Motor neuron (in vitro differentiated cells): ENCODE data around the gene PANK2. TPM values are rescaled to one million over a fixed set of nuclear protein-coding genes. Genes with fewer than 3 reads are reported as not detected.
"Not testable (repeated sequence)": the region's sequence is repeated elsewhere in the genome, so short reads cannot be mapped to it uniquely, and the experiment has no call there.

Experiments
- ATAC-seq, 8 experiments: fragments of 200-7000 bp; cut with Tn5 transposase; replicated peaks in 6 of 8; 2 replicates each; pipeline ENCODE4 v1.8.0; 2021; ENCODE audit warnings: mild to moderate bottlenecking in 8 of 8, moderate library complexity in 8 of 8
- H3K27ac ChIP-seq, 2 donors: fragments of 250-450 bp; sonication (Bioruptor Pico); 2 replicates each; pipeline ENCODE4 v1.9.0; 2021; ENCODE audit warnings: antibody characterized with exemption in 2 of 2, mild to moderate bottlenecking in 2 of 2, moderate library complexity in 1 of 2
- H3K4me1 ChIP-seq, 2 donors: fragments of 250-450 bp; sonication (Bioruptor Pico); replicated peaks in 1 of 2; 2 replicates each; pipeline ENCODE4 v1.6.1; 2021; ENCODE audit warnings: antibody characterized with exemption in 2 of 2, mild to moderate bottlenecking in 2 of 2, moderate library complexity in 1 of 2
- H3K4me3 ChIP-seq, 5 donors: fragments of 250-450 bp; sonication (Bioruptor Pico); 2 replicates each; pipeline ENCODE4 v1.9.0; 2021; ENCODE audit warnings: antibody characterized with exemption in 5 of 5, mild to moderate bottlenecking in 5 of 5, moderate library complexity in 4 of 5
- WGBS, 10 experiments: fragments of 450-650 bp; shearing (Covaris generic); methylation state at CpG; one replicate each; pipeline ENCODE4 v1.0.0; 2022; 5-methylcytosine and 5-hydroxymethylcytosine counted together
- in situ Hi-C, 9 experiments: fragments of 400-800 bp; cut with MboI; loops; one replicate each; pipeline ENCODE4 v1.15.0; 2021; ENCODE audit warnings: low sequenced_read_pairs in 9 of 9, low pct_unique_long_range_greater_than_20kb in 2 of 9; ENCODE audit not compliant: unreplicated experiment in 9 of 9
- total RNA-seq, 8 experiments: library from RNA; unstranded; fragments of 300-600 nt; gene quantifications; 2 replicates each; pipeline versions ENCODE4 v1.2.3 to v1.2.4, GENCODE V29; 2022

Gene PANK2
- total RNA-seq, 8 experiments from 2014 or later = 16.7 to 48.4 (median 33.5) TPM

DNA sequence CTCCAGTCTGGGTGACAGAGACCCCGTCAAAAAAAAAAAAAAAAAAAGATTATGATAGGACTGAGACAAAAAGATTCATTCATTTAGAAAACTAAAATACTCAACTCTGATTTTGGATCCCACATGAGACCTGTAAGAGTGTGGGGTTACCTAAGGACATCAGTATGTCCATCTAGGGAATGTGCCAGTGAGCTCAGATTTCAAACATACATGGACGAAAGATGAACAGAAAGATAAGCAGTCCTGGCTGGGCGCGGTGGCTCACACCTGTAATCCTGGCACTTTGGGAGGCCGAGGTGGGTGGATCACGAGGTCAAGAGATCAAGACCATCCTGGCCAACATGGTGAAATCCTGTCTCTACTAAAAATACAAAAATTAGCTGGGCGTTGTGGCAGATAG, 57.5 kb downstream of the PANK2 start:
- WGBS, 10 experiments = 75 to 100% (median 100%) methylated on average over 1 to 5 of the region's 7 CpGs; no CpG with 5 or more reads in 1 of the 10 experiments

DNA sequence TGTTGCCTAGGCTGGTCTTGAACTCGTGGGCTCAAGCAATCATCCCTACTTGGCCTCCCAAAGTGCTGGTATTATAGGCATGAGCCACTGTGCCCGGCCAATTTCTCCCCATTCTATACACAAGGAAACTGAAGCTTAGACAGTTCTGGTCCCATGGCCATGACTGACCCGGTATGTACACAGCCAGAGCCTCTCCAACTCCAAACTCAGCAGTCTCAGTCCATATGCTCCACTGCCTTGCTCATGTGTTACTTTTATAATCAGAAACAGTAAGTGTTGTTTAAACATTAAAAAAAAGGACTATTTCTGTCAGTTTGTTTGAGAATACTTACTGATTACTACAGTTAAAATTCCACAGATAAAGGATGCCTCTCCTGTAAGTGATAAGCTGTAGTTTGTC, 75.5 kb downstream of the PANK2 start:
- no peaks in the 10 kb centered on the region for H3K4me1 ChIP-seq
- 60 to 100% (median 93%) methylated on average over 1 to 2 of the region's 3 CpGs; no CpG with 5 or more reads in 1 of the 10 experiments for WGBS, 10 experiments
- in situ Hi-C loops = no loop called here
- no peak for ATAC-seq
- H3K27ac ChIP-seq = no peak overlapping the region
- H3K4me3 ChIP-seq = no peak overlapping the region

More for the DNA sequence above, 57.5 kb downstream of the PANK2 start:
- in situ Hi-C loops = loop anchor here in 1 of 9 experiments (25.0 kb wide), 1 partner anchor 141 kb away; no protein-coding TSS in a partner anchor
- not testable (repeated sequence) for H3K27ac ChIP-seq, H3K4me1 ChIP-seq, ATAC-seq, H3K4me3 ChIP-seq

DNA sequence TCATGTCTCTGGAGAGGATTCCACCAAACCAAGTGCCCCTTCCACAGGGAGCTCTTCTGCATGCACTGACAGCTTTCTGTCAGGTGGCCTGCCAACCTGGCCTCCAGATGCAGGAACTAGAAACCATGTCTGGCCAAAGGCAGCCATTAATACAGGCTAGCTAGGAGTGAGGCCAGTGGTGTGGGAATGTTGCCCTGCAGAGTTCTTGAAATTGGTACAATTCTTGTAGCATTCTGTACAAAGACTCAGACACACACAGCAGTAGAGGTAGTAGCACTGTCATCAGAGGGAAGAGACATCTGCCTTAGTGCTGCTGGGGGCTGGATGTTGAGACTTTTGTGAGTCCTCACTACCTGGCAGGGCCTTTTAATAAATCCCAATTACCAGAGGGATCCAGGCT, 77.4 kb downstream of the PANK2 start:
- in situ Hi-C loops = no loop called here
- Histone ChIP-seq H3K4me3 (no peak overlapping the region), H3K4me1 (no peaks in the 10 kb centered on the region), H3K27ac (no peak overlapping the region)
- ATAC-seq = no peak

DNA sequence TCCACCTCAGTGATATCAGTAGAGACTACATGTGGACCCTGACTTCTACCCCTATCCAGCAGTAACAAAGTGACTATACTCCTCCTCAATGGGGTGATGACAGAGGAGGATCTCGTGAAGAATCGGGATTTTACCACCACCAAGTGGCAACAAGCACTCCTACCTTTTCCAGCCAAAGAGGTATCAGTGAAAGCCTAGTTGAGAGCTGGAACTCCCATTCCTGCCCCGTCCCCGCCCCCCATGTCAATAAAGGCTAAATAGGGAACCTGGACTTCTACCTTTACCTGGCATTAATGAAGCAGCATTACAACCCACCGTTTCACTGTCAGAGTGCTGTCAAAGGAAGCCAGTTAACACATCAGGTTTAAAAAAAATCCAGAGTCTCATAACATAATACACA, 80.8 kb downstream of the PANK2 start:
- H3K4me1 ChIP-seq = no peaks in the 10 kb centered on the region
- no peak overlapping the region for H3K4me3 ChIP-seq
- in situ Hi-C loops = no loop called here
- no peak overlapping the region for H3K27ac ChIP-seq
- ATAC-seq = no peak
- 43 to 100% (median 87%) methylated on average over 1 to 3 of the region's 5 CpGs; no CpG with 5 or more reads in 1 of the 10 experiments for WGBS, 10 experiments

DNA sequence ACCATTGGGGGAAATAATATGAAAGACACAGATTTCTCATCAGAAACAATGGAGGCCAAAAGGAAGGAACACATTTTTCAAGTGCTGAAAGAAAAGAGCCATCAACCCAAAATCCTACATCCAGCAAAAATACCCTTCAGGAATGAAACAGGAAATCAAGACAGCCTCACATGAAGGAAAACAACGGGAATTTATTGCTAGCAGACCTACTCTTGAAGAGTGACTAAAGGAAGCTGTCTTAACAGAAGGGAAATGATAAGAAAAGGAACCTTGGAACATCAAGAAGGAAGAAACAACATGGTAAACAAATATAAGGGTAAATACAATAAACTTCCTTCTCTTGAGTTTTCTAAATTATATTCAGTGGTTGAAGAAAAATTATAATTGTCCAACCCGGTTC, 82.0 kb downstream of the PANK2 start:
- no peaks in the 10 kb centered on the region for H3K4me1 ChIP-seq
- no peak for ATAC-seq
- 54 to 100% (median 88%) methylated on average over 2 of the region's 2 CpGs; no CpG with 5 or more reads in 1 of the 10 experiments for WGBS, 10 experiments
- no peak overlapping the region for H3K27ac ChIP-seq
- no peak overlapping the region for H3K4me3 ChIP-seq
- in situ Hi-C loops = no loop called here

DNA sequence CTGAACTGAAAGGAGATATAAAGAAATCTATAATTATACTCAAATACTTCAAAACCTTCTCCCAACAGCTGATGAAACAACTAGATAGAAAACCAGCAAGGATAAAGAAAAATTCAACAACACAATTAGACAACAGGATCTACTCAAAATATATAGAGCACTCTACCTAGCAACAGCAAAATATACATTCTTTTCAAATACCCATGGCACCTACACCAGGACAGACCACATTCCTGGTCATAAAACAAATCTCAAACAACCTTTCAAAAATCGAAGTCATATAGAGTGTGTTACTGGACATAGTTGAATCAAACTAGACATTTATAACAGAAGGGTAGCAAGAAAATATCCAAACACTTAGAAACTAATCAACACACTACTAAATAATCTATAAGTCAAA, 83.0 kb downstream of the PANK2 start:
- no peak for ATAC-seq

DNA sequence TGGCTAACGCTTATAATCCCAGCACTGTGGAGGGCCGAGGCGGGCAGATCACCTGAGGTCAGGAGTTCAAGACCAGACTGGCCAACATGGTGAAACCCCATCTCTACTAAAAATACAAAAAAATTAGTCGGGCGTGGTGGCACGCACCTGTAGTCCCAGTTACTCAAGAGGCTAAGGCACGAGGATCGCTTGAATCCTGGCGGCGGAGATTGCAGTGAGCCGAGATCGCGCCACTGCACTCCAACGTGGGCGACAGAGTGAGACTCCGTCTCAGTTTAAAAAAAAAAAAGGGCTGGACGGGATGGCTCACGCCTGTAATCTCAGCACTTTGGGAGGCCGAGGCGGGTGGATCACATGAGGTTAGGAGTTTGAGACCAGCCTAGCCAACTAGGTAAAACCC, 83.4 kb downstream of the PANK2 start:
- H3K4me1 ChIP-seq, ATAC-seq, in situ Hi-C loops, H3K27ac ChIP-seq, H3K4me3 ChIP-seq: not testable (repeated sequence)
- WGBS, 10 experiments = 80 to 100% (median 96%) methylated on average over 3 to 14 of the region's 20 CpGs; no CpG with 5 or more reads in 2 of the 10 experiments

More for the DNA sequence above, 83.0 kb downstream of the PANK2 start:
- in situ Hi-C loops = no loop called here
- 63 to 100% (median 92%) methylated on average over 1 of the region's 1 CpG; no CpG with 5 or more reads in 3 of the 10 experiments for whole genome bisulfite sequencing, 10 experiments
- no peaks in the 10 kb centered on the region for H3K4me1 ChIP-seq
- no peak overlapping the region for H3K4me3 ChIP-seq
- H3K27ac ChIP-seq = no peak overlapping the region

DNA sequence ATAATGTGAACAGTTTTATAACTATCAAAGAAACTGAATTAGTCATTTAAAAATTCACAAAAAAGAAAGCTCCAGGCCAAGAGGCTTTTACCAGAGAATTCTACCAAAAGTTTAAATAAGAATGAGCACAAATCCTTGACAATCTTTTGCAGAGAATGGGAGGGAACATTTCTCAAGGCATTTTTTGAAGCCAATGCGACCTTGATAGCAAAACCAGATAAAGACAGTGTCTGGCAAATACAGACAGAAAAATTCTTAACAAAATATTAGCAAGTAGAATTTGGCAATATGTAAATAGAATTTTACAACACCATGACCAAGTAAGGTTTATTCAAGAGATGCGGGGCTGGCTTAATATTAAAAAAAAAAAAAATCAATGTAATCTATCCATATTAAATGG, 84.5 kb downstream of the PANK2 start:
- in situ Hi-C loops = no loop called here
- WGBS, 10 experiments = 81 to 100% (median 97%) methylated on average over 1 to 2 of the region's 2 CpGs
- H3K4me3 ChIP-seq = no peak overlapping the region
- no peak overlapping the region for H3K27ac ChIP-seq
- no peaks in the 10 kb centered on the region for H3K4me1 ChIP-seq
- no peak for ATAC-seq

DNA sequence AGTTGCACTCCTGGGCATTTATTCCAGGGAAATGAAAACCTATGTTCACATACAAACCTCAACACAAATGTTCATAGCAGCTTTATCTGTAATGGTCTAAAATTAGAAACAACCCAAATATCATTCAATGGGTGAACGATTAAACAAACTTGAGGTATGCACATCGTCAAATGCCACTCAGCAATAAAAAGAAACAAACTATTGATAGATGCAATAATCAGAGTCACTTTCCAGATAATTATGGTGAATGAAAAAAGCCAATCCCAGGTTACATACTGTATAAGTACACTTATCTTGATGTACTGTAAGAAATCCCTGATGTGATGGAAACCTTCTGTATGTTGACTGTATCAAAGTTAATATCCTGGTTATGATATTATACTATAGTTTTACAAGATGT, 87.3 kb downstream of the PANK2 start:
- no peak for ATAC-seq
- H3K27ac ChIP-seq = no peak overlapping the region
- in situ Hi-C loops = no loop called here
- H3K4me3 ChIP-seq = no peak overlapping the region
- 75 to 100% (median 98%) methylated on average over 1 to 2 of the region's 2 CpGs for WGBS, 10 experiments
- peaks cover 0 to 4% of the 10 kb centered on the region in 2 donors for H3K4me1 ChIP-seq

Other genes starting within 250 kb of the PANK2 start
- gene GFRA4, start 226.0 kb upstream of the PANK2 start, total RNA-seq = under 1 TPM in 1 of 8 experiments, not detected in 7; 0.14 TPM
- gene ADAM33, start 207.4 kb upstream of the PANK2 start, total RNA-seq = 10 to 100 TPM in 2 of 8 experiments, 1 to 10 TPM in 2, under 1 TPM in 3, not detected in 1; 0.17 to 62.3 (median 1.2) TPM
- under 1 TPM; 0.07 to 0.66 (median 0.31) TPM for gene SIGLEC1, start 176.8 kb upstream of the PANK2 start, total RNA-seq
- 10 to 100 TPM in 1 of 8 experiments, 1 to 10 TPM in 1, under 1 TPM in 6; 0.23 to 16.4 (median 0.53) TPM for gene HSPA12B, start 156.7 kb upstream of the PANK2 start, total RNA-seq
- 10 to 100 TPM; 18.1 to 60.6 (median 35.5) TPM for gene ADISSP, start 121.6 kb upstream of the PANK2 start, total RNA-seq
- 10 to 100 TPM in 1 of 8 experiments, 1 to 10 TPM in 1, under 1 TPM in 5, not detected in 1; 0.15 to 25.5 (median 0.71) TPM for gene SPEF1, start 107.9 kb upstream of the PANK2 start, total RNA-seq
- 10 to 100 TPM; 18.1 to 69.4 (median 53.1) TPM for gene CENPB, start 102.6 kb upstream of the PANK2 start, total RNA-seq
- 100 to 1,000 TPM in 1 of 8 experiments, 10 to 100 TPM in 4, 1 to 10 TPM in 3; 8.0 to 166 (median 22.8) TPM for gene CDC25B, start 93.1 kb upstream of the PANK2 start, total RNA-seq
- gene AP5S1, start 68.8 kb upstream of the PANK2 start, total RNA-seq = 10 to 100 TPM in 4 of 8 experiments, 1 to 10 TPM in 4; 2.6 to 21.1 (median 10.4) TPM
- gene MAVS, start 42.6 kb upstream of the PANK2 start, total RNA-seq = 10 to 100 TPM in 5 of 8 experiments, 1 to 10 TPM in 3; 5.9 to 38.8 (median 15.5) TPM
- gene RNF24, start 126.2 kb downstream of the PANK2 start, total RNA-seq = 10 to 100 TPM in 7 of 8 experiments, 1 to 10 TPM in 1; 9.3 to 28.8 (median 15.5) TPM